GM18951 (cell line): ENCODE data around the gene MCTP1.

ENCODE experiments used
- POLR2A ChIP-seq: IDR thresholded peaks from 4 replicates; pipeline ENCODE4 v1.6.1; 2011; ENCODE audit warnings: mild to moderate bottlenecking; ENCODE audit not compliant: insufficient read length, insufficient read depth; ENCODE audit errors: extremely low read depth
- in situ Hi-C: fragments of 300-500 bp; cut with MboI; formaldehyde crosslinking; loops from one replicate; pipeline ENCODE4 v1.12.0; 2022; ENCODE audit warnings: low sequenced_read_pairs, mixed read lengths, inconsistent platforms; ENCODE audit not compliant: unreplicated experiment

MCTP1 gene

GRCh38 chr5:95280401-95281095, 4.3 kb downstream of the MCTP1 start:
- in situ Hi-C loops: no loop called here
- no peak for TF ChIP-seq POLR2A

GRCh38 chr5:95274011-95274410, 10.9 kb downstream of the MCTP1 start:
- TF ChIP-seq POLR2A: no peak
- in situ Hi-C loops: no loop called here

DNA sequence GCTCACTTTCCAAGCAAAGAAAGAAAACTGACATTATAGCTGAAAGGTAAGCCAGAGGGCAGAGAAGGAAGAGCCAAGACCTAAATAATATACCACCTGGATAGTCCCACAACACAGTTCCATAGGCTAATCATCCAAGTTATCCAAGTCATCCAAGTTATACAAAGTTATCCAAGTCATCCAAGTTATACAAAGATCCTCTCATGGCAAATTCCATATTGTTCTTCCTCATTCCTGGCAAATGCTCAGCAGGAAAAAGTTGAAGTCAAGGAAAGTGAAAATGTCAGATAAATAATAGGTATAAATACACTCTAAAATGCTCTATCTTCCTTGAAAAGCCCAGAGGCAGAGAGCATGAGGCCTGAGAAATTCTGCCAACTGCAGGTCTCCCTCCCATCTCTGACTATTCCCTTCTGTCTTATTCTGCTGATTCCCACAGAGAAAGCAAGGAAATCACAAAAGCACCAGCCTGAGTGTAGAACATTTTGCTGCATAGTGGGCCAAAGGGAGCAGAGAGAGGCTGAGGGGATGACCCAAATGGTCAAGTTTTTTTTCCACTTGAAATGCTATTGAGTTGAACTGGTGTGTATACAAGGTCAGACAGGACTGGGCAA, 12.5 kb downstream of the MCTP1 start:
- TF ChIP-seq POLR2A: no peak
- in situ Hi-C loops: no loop called here

- no peak for TF ChIP-seq POLR2A
- in situ Hi-C loops: loop anchor here (10.0 kb wide), 1 partner anchor 298 kb away; no protein-coding TSS in a partner anchor
Measured at GRCh38 chr5:95262933-95263660, 21.8 kb downstream of the MCTP1 start.

- in situ Hi-C loops: loop anchor here (10.0 kb wide), 1 partner anchor 297 kb away; no protein-coding TSS in a partner anchor
Measured at GRCh38 chr5:95261437-95262175, 23.3 kb downstream of the MCTP1 start.

DNA sequence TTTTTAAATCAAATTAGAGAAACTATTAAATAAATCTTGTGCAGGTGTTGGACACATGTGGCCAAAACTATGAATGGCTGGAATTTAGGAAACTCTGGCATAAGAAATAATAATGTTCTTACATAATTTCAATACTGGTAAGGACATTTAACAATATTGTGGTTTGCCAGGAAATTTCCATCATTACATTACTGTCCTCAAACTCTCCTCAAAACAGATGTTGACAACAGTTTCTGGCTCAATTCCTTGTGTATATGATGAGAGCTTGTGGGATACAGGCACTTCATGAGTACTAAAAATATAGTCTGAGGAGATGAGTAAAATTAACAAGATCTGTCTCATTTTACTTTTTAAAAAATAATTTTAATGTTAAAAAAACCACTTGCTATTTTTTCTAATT, 27.9 kb downstream of the MCTP1 start:
- no peak for TF ChIP-seq POLR2A
- in situ Hi-C loops: no loop called here

More at GRCh38 chr5:95261437-95262175, 23.3 kb downstream of the MCTP1 start:
- TF ChIP-seq POLR2A: no peak

DNA sequence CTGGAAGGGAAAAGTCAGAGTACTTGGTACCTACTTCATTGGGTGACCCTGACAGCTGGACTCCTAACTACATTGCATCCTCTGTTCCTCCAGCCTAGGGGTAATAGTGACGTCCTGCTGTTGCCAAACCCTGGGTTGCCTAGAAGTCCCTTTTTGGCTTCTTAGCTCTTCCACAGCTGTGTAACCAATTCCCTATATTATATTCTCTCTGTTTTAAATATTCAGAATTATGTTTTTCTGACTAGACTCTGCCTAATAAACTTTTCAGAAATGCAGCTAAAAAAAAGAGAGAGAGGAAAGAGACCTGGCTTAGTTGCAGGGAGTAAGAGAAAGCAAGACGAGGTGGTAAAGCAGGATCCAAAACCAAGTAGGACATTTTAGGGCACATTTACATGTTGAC, 28.4 kb downstream of the MCTP1 start:
- TF ChIP-seq POLR2A: no peak
- in situ Hi-C loops: no loop called here

GRCh38 chr5:95252801-95253200, 32.1 kb downstream of the MCTP1 start:
- no peak for TF ChIP-seq POLR2A
- in situ Hi-C loops: no loop called here

GRCh38 chr5:95251185-95251584, 33.7 kb downstream of the MCTP1 start:
- in situ Hi-C loops: no loop called here
- no peak for TF ChIP-seq POLR2A

DNA sequence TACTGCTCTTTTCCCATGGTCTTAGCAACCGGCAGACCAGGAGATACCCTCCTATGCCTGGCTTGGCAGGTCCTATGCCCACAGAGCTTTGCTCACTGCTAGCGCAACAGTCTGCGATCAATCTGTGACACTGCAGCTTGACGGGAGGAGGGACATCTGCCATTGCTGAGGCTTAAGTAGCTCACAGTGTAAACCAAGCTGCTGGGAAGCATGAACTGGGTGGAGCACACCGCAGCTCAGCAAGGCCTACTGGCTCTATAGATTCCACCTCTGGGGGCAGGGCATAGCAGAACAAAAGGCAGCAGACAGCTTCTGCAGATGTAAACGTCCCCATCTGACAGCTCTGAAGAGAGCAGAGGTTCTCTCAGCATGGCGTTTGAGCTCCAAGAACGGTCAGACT, 40.4 kb downstream of the MCTP1 start:
- no peak for TF ChIP-seq POLR2A
- in situ Hi-C loops: no loop called here

DNA sequence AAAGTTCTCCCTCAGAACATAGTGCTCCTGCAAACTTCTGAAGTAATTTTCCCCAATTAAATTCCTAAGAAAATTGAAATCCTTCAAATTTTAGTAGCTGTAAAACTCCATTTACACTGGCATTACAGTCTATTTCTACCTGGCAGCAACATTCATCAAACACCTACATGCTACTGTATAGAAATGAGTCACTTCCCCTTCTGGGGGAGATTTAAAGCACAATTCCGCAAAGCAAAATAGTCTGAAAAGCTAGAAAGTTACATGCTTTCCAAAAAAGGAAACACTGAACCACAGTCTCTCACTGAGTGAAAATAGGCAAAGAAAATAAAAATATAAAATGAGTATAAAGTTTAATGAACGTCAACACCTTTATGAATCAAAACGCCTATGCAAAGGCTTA, 43.3 kb downstream of the MCTP1 start:
- in situ Hi-C loops: no loop called here

GRCh38 chr5:95241161-95241560, 43.7 kb downstream of the MCTP1 start:
- TF ChIP-seq POLR2A: no peak
- in situ Hi-C loops: no loop called here

More for the DNA sequence above, 43.3 kb downstream of the MCTP1 start:
- no peak for TF ChIP-seq POLR2A
